Measurements from ENCODE around the gene NUBP2.
A peak's percentile ranks its signal among the peaks of the same experiment; 100 is the strongest.

The NUBP2 gene

DNA sequence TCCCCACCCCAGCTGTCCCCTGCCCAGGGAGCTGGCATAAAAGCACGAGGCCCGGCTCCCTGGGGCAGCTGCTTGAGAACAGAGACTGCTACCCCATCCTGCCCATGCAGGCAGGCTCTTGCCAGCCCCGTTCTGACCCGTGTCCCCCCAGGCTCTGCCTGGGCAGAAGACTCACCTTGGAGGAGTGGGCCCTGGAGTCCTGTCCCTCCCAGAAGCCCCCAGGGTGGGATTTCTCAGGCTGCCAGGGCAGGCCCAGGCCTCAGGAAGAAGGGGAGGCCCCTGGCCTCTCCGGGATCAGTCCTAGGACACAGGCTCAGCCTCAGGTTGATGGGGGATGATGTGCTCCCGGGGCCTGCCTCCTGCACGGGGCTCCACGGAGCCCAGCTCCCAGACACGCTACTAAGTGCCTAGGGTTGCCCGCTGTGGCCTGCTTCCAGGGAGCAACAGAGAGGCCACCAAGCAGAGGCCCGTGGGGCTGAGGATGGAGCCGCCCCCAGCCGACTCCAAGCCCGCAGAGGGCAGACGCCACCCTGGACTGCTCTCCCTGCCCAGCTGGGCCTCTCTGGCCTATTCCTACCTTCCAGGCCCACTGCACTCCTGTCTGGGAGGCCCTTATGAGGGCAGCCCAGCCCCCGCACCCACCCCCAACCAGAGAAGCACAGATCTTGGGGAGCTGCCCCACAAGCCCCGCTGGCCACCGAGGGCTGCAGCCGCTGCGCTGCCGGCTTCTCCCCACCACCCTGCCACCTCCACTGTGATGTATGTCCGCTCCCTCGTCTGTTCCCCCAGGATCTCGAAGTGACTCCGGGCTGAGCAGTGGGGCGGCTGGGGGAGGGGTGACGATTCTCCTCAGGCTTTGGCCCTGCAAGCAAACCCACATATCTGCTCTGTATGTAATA is 13.1 kb upstream of the NUBP2 start:
- no peak overlapping the region for H3K4me3 ChIP-seq (ENCODE audit: low read depth, low read length)
- no peak overlapping the region for H3K27ac ChIP-seq
- peaks cover 50% of the 10 kb centered on the region for H3K36me3 ChIP-seq (replicated peaks)
- in situ Hi-C loops (cut with HindIII; ENCODE audit: low pct_ligation_motif_present, low sequenced_read_pairs): no loop called here
- no peak for DNase-seq
- TF ChIP-seq, protein P1, sequence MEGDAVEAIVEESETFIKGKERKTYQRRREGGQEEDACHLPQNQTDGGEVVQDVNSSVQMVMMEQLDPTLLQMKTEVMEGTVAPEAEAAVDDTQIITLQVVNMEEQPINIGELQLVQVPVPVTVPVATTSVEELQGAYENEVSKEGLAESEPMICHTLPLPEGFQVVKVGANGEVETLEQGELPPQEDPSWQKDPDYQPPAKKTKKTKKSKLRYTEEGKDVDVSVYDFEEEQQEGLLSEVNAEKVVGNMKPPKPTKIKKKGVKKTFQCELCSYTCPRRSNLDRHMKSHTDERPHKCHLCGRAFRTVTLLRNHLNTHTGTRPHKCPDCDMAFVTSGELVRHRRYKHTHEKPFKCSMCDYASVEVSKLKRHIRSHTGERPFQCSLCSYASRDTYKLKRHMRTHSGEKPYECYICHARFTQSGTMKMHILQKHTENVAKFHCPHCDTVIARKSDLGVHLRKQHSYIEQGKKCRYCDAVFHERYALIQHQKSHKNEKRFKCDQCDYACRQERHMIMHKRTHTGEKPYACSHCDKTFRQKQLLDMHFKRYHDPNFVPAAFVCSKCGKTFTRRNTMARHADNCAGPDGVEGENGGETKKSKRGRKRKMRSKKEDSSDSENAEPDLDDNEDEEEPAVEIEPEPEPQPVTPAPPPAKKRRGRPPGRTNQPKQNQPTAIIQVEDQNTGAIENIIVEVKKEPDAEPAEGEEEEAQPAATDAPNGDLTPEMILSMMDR (IDR thresholded peaks at IDR 0.05; ENCODE audit: low read depth, low read length, missing control alignments): no peak
- no peaks in the 10 kb centered on the region for H3K27me3 ChIP-seq (replicated peaks)

DNA sequence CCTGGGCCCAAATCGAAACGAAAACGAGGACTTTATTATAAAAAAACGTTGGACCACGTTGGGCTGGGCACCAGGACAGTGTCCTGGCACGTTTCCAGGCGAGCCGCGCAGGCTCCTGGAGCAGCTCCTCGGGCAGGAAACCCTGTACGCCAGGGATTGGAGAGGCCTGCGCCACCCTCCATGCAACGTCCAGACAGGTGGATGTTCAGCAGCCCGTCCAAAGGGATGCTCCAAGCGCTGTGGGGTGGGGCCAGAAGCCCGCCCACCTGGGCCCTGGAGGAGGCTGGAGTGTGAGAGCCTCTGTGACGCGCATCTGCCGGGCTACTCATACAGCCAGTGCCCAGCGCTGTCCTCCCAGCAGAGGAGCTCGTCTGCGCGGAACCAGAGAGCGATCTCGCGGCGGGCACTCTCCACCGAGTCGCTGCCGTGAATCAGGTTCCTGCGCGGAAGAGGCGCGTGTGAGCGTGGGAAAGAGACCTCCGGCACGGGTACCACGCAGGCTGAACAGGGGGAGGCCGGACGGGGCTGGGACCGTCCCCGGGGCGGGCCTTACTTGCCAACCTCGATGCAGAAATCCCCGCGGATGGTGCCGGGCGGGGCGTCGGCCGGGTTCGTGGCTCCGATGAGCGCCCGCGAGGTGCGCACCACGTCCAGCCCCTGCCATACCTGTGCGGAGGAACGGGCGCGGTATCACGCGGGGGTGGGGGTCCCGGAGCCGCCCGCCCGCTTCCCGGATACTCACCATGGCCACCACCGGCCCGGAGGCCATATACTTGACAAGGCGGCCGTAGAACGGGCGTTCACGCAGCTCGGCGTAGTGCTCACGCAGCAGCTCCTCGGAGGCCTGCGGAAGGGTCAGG is 12.2 kb upstream of the NUBP2 start:
- TF ChIP-seq, protein P1 (IDR thresholded peaks at IDR 0.05; ENCODE audit: low read depth, low read length, missing control alignments): no peak
- H3K27ac ChIP-seq: peak overlapping the region; percentile 27
- H3K36me3 ChIP-seq (replicated peaks): peaks cover 50% of the 10 kb centered on the region
- peak; percentile 33 for DNase-seq
- no peaks in the 10 kb centered on the region for H3K27me3 ChIP-seq (replicated peaks)
- H3K4me3 ChIP-seq (ENCODE audit: low read depth, low read length): peak overlapping the region; percentile 79
- in situ Hi-C loops (cut with HindIII; ENCODE audit: low pct_ligation_motif_present, low sequenced_read_pairs): no loop called here

DNA sequence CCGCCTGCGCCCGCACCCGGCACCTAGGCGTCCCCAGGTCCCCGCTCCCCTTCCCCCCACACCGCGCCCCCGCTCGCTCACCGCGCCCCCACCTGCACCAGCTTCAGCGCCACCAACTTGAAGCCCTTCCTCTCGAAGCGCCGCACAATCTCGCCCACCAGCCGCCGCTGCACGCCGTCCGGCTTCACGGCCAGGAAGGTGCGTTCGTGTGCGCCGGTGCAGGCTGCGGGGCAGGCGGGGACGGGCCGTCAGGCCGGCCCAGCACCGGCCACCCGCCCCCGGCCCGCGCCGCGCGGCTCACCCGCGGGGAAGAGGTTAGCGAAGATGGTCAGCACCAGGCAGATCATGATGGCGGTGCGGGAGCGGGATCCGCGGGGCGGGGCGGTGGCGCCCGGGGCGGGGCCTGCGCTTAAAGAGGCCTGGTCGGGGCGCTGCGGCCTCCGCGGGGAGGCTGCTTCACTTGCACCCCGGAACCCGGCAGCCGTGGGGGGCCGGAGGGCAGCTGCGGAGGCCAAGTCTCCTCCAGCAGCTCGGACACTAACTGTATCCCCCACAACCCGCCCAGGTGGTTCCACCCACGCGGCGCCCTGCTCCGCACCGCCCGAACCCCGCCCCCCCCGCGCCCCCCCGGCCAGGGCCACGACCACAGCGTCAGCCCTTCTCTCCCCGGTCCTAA is 11.4 kb upstream of the NUBP2 start, which contains the start of gene NME3:
Gene NME3 (minus strand): TSS at position 356 of the 676 bp plus-strand sequence. CDS start 9 bp downstream, at position 347.
- Histone ChIP-seq H3K4me3 (ENCODE audit: low read depth, low read length) (peak within 1 kb of the TSS; percentile 79), H3K36me3 (replicated peaks) (peaks cover 49% of the 10 kb centered on the region), H3K27ac (peak within 1 kb of the TSS; percentile 63), H3K27me3 (replicated peaks) (no peaks in the 10 kb centered on the region)
- in situ Hi-C loops (cut with HindIII; ENCODE audit: low pct_ligation_motif_present, low sequenced_read_pairs): no loop called here
- peak; percentile 56 for DNase-seq
- TF ChIP-seq, protein P1 (IDR thresholded peaks at IDR 0.05; ENCODE audit: low read depth, low read length, missing control alignments): no peak

DNA sequence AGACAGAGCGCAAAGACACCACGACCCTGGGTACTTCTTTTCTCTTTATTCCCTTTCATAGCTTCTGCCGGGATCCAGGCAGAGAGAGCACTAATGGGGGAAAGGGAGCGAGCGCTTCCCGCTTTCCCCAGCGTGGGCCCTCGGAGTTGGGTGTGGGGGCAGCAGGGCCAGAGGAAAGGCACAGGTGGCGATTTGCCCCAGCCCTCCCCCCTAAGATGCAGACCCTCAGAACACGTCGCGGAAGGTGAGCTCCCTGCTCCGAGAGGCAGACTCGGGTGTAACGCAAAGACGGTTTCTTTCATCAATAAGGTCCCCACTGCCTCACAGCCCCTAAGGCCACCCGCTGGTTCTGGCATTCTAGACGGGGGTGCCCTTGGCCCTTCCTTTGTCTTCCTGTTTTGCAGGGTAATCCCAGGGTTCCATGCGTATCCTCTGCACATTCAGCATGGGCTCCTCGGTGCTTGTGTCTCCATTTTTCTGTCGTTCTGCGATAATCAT is 10.8 kb upstream of the NUBP2 start:
- Histone ChIP-seq H3K36me3 (replicated peaks) (peaks cover 45% of the 10 kb centered on the region), H3K4me3 (ENCODE audit: low read depth, low read length) (peak overlapping the region; percentile 79), H3K27me3 (replicated peaks) (no peaks in the 10 kb centered on the region), H3K27ac (peak overlapping the region; percentile 63)
- TF ChIP-seq, protein P1 (IDR thresholded peaks at IDR 0.05; ENCODE audit: low read depth, low read length, missing control alignments): no peak
- in situ Hi-C loops (cut with HindIII; ENCODE audit: low pct_ligation_motif_present, low sequenced_read_pairs): no loop called here
- DNase-seq: no peak

DNA sequence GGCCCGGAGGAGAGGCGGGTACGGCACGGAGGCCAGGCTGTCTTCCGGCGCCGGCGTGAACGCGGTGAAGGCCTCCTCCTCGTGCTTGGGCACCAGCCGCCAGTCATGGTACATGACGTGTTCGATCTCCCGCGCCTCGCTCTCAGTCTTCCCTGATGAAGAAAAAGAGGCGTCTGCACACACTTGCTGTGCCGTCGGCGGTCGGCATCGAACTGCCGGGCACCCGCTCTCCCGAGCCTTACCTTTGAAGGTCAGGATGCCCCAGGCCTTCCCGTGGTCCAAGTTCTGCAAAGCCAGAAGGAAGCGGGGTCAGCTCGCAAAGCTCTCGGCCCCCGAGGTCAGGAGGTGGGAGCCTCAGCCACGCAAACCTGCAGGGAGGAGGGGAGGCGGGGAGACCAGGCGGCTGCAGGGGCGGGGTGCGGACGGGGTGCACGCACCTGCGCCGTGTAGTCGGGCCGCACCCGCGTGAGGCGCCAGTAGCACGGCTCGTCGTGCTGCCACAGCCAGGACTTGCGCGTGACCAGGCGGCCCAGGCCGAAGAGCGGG is 10.3 kb upstream of the NUBP2 start, which contains the start of gene EME2:
Gene EME2 (plus strand): TSS at position 449 of the 546 bp plus-strand sequence. CDS start 418 bp downstream, outside the sequence.
- Histone ChIP-seq H3K27ac (peak within 1 kb of the TSS; percentile 63), H3K4me3 (ENCODE audit: low read depth, low read length) (peak within 1 kb of the TSS; percentile 79), H3K36me3 (replicated peaks) (peaks cover 44% of the 10 kb centered on the region), H3K27me3 (replicated peaks) (no peaks in the 10 kb centered on the region)
- no peak for DNase-seq
- in situ Hi-C loops (cut with HindIII; ENCODE audit: low pct_ligation_motif_present, low sequenced_read_pairs): no loop called here
- TF ChIP-seq, protein P1 (IDR thresholded peaks at IDR 0.05; ENCODE audit: low read depth, low read length, missing control alignments): no peak

All from brain microvascular endothelial cell (primary cell).